A673 (cell line): ENCODE results near the gene URB1.

ENCODE experiments used
- CTCF ChIP-seq: fragments of 300-800, 200-600 bp; sonication (generic); conservative IDR thresholded peaks from 2 replicates; pipeline ENCODE4 v1.5.1; 2017; ENCODE audit warnings: low read depth, mild to moderate bottlenecking, antibody characterized with exemption, low read length, moderate library complexity, mixed read lengths
- EZH2 ChIP-seq: fragments of 200-600 bp; sonication (generic); IDR thresholded peaks from 2 replicates; pipeline ENCODE4 v1.6.1; 2017; ENCODE audit warnings: borderline replicate concordance, low read depth, mild to moderate bottlenecking, mixed read lengths, antibody characterized with exemption, low read length; ENCODE audit not compliant: poor library complexity, severe bottlenecking

GRCh38 chr21:32389337-32390015 is 3.3 kb downstream of the URB1 start:
- no peak for TF ChIP-seq CTCF
- TF ChIP-seq EZH2: no peak
